ENCODE results near the gene OPA3. TPM values are rescaled to one million over a fixed set of nuclear protein-coding genes. Genes with fewer than 3 reads are reported as not detected.
A peak's percentile ranks its signal among the peaks of the same experiment; 100 is the strongest.

Gene OPA3
- total and polyA plus RNA-seq, 9 donors: 3.2 to 8.6 (median 7.1) TPM

DNA sequence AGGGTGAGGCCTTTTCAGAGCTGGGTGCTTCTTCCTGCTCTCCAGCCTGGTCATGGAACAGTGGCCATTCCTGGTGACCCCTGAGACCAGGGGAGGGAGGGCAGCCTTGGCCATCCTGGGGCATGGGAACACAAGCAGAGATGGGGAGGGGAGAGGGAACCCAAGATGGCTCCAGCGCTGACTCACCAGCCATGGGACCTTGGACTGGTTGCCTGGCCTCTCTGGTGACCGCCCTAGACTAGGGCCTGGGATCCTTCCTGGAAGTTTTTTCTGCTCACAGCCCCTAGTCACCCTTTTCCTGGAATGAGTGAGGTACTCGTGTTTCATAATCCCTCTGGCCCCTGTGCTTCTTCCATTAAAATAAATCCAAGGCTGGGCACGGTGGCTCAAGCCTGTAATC, 3.3 kb upstream of the OPA3 start:
- no peaks in the 10 kb centered on the region for H3K36me3 ChIP-seq (ENCODE audit: control insufficient read depth, insufficient read depth, low read length)

DNA sequence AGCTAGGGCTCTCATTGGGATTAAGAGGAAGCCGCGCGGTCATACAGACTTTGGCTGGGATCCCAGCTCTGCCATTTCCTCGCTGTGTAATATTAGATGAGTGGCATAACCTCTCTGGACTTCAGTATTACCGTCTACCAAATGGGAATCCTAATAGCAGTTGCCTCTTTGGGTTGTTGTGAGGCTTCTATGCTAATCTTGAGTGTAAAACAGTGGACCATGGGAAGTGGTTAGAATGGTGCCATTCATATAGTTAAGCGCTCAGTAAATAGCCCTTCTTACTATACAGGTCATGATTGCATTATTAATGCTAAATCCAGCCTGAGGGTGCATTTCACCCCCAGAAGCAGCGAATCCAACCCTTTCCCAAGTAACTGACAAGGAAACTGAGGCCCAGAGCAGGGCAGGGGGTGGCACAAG, 566 bp upstream of the OPA3 start:
- H3K9me3 ChIP-seq (replicated peaks; ENCODE audit: control insufficient read depth, low read depth, low read length): no peaks in the 10 kb centered on the region
- no peaks in the 10 kb centered on the region for H3K36me3 ChIP-seq (ENCODE audit: control insufficient read depth, insufficient read depth, low read length)
- 4% methylated on average over 4 of the region's 7 CpGs for WGBS (ENCODE audit: insufficient coverage)
- no peaks in the 10 kb centered on the region for H3K27me3 ChIP-seq (ENCODE audit: control insufficient read depth, insufficient read depth, low read length)
- DNase-seq: no peak
- peaks cover 12% of the 10 kb centered on the region for H3K4me1 ChIP-seq (ENCODE audit: control insufficient read depth, insufficient read depth, low read length)
- peak overlapping the region; percentile 83 for H3K4me3 ChIP-seq (ENCODE audit: low read length)
- H3K27ac ChIP-seq (ENCODE audit: low read length): peak overlapping the region; percentile 98

More for the DNA sequence above, 3.3 kb upstream of the OPA3 start:
- no peak overlapping the region for H3K4me3 ChIP-seq (ENCODE audit: low read length)
- peaks cover 21% of the 10 kb centered on the region for H3K27me3 ChIP-seq (ENCODE audit: control insufficient read depth, insufficient read depth, low read length)
- H3K27ac ChIP-seq (ENCODE audit: low read length): no peak overlapping the region
- no peak for DNase-seq
- WGBS (ENCODE audit: insufficient coverage): no CpG with 5 or more reads among the region's 4 CpGs
- H3K9me3 ChIP-seq (replicated peaks; ENCODE audit: control insufficient read depth, low read depth, low read length): no peaks in the 10 kb centered on the region
- H3K4me1 ChIP-seq (ENCODE audit: control insufficient read depth, insufficient read depth, low read length): peaks cover 12% of the 10 kb centered on the region

DNA sequence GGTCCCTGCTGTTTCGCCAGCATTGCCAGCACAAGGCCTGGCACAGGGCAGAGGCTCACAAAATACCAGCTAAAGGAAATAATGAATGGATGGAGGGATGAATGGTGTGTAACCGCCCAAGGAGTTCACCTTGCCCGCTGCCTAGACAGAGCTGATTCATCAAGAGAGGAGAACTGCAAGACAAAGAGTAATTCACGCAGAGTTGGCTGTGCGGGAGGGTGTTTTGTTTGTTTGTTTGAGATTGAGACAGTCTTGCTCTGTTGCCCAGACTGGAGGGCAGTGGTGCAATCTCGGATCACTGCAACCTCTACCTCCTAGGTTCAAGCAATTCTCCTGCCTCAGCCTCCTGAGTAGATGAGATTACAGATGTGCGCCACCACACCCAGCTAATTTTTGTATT, 3.0 kb downstream of the OPA3 start:
- 89% methylated on average over 6 of the region's 7 CpGs for WGBS (ENCODE audit: insufficient coverage)
- Histone ChIP-seq H3K9me3 (replicated peaks; ENCODE audit: control insufficient read depth, low read depth, low read length) (no peaks in the 10 kb centered on the region), H3K4me1 (ENCODE audit: control insufficient read depth, insufficient read depth, low read length) (peaks cover 18% of the 10 kb centered on the region), H3K27me3 (ENCODE audit: control insufficient read depth, insufficient read depth, low read length) (no peaks in the 10 kb centered on the region), H3K4me3 (ENCODE audit: low read length) (no peak overlapping the region), H3K27ac (ENCODE audit: low read length) (no peak overlapping the region), H3K36me3 (ENCODE audit: control insufficient read depth, insufficient read depth, low read length) (no peaks in the 10 kb centered on the region)
- no peak for DNase-seq

DNA sequence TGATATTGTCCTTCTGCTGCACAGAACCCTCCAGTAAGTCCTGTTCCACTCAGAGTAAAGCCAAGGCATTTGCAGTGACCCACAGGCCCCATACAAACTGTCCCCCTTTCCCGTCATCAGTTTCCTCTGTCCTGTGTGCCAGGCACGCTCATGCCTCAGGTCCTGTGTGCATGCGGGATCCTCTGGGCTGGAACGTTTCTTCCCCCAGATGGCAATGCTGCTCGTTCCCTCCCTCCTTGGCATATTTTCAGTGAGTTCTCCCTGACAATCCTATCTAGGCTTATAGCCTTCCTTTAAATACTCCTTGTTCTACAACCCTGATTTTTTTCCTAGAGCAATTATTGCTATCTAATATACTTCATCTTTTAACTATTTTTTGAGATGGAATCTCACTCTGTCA, 5.7 kb downstream of the OPA3 start:
- WGBS (ENCODE audit: insufficient coverage): 63% methylated on average over 5 of the region's 5 CpGs
- no peaks in the 10 kb centered on the region for H3K27me3 ChIP-seq (ENCODE audit: control insufficient read depth, insufficient read depth, low read length)
- no peak overlapping the region for H3K4me3 ChIP-seq (ENCODE audit: low read length)
- no peaks in the 10 kb centered on the region for H3K36me3 ChIP-seq (ENCODE audit: control insufficient read depth, insufficient read depth, low read length)
- no peaks in the 10 kb centered on the region for H3K9me3 ChIP-seq (replicated peaks; ENCODE audit: control insufficient read depth, low read depth, low read length)
- no peak for DNase-seq
- no peak overlapping the region for H3K27ac ChIP-seq (ENCODE audit: low read length)
- H3K4me1 ChIP-seq (ENCODE audit: control insufficient read depth, insufficient read depth, low read length): peaks cover 15% of the 10 kb centered on the region

DNA sequence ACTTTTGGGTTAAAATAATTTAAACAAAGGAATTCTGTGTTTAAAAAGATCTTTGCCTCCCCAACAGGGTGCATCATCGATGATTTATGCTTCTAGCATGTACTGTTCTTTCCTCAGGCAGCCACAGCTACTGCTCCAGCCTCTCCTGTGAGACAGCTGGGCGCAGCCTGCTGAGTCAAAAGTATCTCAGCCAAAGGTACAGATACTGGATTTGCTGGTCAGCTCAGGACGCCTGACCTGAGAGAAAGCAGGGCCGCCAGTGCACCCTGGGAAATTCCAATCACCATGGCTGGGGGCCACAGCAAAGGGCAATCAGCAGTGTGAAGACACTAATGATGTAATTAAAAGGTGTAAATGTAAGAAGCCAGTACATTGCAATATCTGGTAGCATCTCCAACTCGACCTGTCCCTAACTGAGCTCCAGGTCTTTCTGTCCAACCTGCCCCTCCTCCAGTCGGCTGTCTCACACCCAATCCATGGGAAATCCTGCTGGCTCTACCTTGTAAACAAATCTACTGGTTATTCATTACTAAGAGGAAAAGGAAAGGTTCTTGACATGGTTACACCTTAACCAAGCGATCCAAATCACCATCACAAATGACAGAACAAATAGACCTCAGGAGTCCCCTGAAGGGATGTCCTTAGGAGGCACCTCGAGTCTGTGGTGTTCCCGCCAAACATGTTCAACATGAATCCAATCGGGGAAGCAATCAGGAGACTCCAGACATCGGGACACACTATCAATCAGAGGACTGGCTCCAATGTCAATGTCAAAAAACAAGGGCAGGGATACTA, 7.3 kb downstream of the OPA3 start:
- Histone ChIP-seq H3K27ac (ENCODE audit: low read length) (peak overlapping the region; percentile 42), H3K4me1 (ENCODE audit: control insufficient read depth, insufficient read depth, low read length) (peaks cover 9% of the 10 kb centered on the region), H3K36me3 (ENCODE audit: control insufficient read depth, insufficient read depth, low read length) (no peaks in the 10 kb centered on the region), H3K27me3 (ENCODE audit: control insufficient read depth, insufficient read depth, low read length) (no peaks in the 10 kb centered on the region), H3K9me3 (replicated peaks; ENCODE audit: control insufficient read depth, low read depth, low read length) (no peaks in the 10 kb centered on the region), H3K4me3 (ENCODE audit: low read length) (no peak overlapping the region)
- DNase-seq: no peak
- 52% methylated on average over 3 of the region's 11 CpGs for WGBS (ENCODE audit: insufficient coverage)

DNA sequence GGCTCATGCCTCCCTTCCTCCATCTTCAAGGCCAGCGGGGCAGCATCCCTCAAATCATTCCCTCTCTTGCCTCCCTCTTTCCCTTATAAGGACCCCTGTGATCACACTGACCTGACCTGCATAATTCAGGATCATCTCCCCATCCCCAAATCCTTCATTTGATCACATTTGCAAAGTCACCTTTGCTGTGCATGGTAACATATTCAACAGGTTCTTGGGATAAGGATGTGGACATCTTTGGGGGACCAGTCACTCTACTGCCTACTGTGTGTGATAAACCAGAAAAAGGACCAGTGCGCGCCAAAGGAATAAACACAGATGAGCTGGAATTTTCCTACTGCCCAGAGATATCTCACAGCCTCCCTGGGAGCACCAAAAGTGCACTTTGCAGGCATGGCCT, 7.9 kb downstream of the OPA3 start:
- H3K27me3 ChIP-seq (ENCODE audit: control insufficient read depth, insufficient read depth, low read length): no peaks in the 10 kb centered on the region
- no peak for DNase-seq
- no peak overlapping the region for H3K4me3 ChIP-seq (ENCODE audit: low read length)
- 52% methylated on average over 2 of the region's 3 CpGs for WGBS (ENCODE audit: insufficient coverage)
- peaks cover 9% of the 10 kb centered on the region for H3K4me1 ChIP-seq (ENCODE audit: control insufficient read depth, insufficient read depth, low read length)
- no peaks in the 10 kb centered on the region for H3K9me3 ChIP-seq (replicated peaks; ENCODE audit: control insufficient read depth, low read depth, low read length)
- H3K27ac ChIP-seq (ENCODE audit: low read length): no peak overlapping the region
- H3K36me3 ChIP-seq (ENCODE audit: control insufficient read depth, insufficient read depth, low read length): no peaks in the 10 kb centered on the region

DNA sequence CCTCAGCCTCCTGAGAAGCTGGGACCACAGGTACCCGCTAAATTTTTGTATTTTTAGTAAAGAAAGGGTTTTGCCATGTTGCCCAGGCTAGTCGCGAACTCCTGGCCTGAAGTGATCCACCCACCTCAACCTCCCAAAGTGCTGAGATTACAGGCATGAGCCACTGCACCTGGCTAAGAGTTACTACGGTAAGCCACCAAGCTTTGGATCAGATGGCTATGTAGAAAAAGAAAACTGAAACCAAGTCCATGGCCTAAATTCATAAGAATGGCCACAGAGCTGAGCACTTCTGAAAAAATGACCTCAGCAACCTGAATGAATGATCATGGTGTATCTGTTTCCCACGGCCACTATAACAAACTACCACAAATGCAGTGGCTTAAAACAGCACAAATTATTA, 9.4 kb downstream of the OPA3 start:
- Histone ChIP-seq H3K4me3 (ENCODE audit: low read length) (no peak overlapping the region), H3K4me1 (ENCODE audit: control insufficient read depth, insufficient read depth, low read length) (peaks cover 11% of the 10 kb centered on the region), H3K9me3 (replicated peaks; ENCODE audit: control insufficient read depth, low read depth, low read length) (peaks cover 2% of the 10 kb centered on the region), H3K27ac (ENCODE audit: low read length) (no peak overlapping the region), H3K27me3 (ENCODE audit: control insufficient read depth, insufficient read depth, low read length) (no peaks in the 10 kb centered on the region), H3K36me3 (ENCODE audit: control insufficient read depth, insufficient read depth, low read length) (no peaks in the 10 kb centered on the region)
- WGBS (ENCODE audit: insufficient coverage): 80% methylated on average over 1 of the region's 5 CpGs
- no peak for DNase-seq

DNA sequence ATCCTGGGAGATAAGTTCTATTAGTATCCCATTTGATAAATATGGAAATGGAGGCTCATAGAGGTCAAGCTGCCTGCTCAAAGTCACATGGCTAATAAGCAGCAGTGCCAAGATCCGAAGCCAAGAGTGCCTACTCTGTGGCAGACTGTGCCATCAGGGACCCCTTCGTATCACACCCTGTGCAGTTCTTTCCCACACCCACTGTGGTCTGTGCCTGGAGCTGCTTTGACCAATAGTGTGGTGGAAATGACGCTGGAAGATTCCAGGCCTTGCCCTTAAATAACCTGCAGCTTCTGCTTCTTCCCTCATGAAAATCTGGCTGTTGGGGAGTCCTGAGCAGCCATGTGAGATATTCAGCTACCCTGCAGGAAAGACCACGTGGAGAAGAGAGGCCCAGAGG, 10.1 kb downstream of the OPA3 start:
- Histone ChIP-seq H3K4me3 (ENCODE audit: low read length) (no peak overlapping the region), H3K9me3 (replicated peaks; ENCODE audit: control insufficient read depth, low read depth, low read length) (peaks cover 2% of the 10 kb centered on the region), H3K27me3 (ENCODE audit: control insufficient read depth, insufficient read depth, low read length) (no peaks in the 10 kb centered on the region), H3K27ac (ENCODE audit: low read length) (no peak overlapping the region), H3K36me3 (ENCODE audit: control insufficient read depth, insufficient read depth, low read length) (no peaks in the 10 kb centered on the region), H3K4me1 (ENCODE audit: control insufficient read depth, insufficient read depth, low read length) (peaks cover 11% of the 10 kb centered on the region)
- WGBS (ENCODE audit: insufficient coverage): 67% methylated on average over 2 of the region's 4 CpGs
- no peak for DNase-seq

DNA sequence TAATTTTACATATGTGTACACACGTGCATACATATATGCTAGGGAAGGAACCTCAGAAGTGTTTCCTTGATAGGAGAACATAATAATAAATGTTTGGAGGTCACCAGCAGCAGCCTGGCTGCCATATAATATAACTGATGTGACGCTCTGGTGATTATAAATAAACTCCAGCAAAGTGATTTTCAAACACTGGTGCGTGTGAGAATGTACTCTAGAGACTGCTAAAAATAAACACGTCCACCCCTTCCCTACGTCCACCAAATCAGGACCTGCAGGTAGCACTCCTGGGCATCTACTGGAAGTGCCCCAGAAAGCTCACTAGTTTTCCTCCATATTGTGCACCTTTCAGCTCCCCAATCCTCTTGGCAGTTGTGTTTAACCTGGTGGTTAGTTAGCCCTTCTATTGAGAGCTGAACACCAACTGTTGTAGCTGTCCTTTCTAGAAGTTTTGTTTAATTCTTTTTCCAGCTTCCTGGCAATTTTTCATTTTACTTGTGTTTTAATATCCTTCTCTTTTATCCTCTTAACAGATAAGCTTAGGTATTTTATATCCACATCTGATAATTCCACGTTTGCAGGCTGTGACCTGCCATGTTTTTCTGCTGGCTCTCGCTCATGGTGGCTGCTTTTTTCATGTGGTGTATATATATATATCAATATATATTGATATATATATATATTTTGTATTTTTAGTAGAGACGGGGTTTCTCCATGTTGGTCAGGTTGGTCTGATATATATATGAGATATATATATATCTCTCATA, 13.0 kb downstream of the OPA3 start:
- Histone ChIP-seq H3K27ac (ENCODE audit: low read length) (peak overlapping the region; percentile 47), H3K27me3 (ENCODE audit: control insufficient read depth, insufficient read depth, low read length) (no peaks in the 10 kb centered on the region), H3K4me3 (ENCODE audit: low read length) (no peak overlapping the region), H3K36me3 (ENCODE audit: control insufficient read depth, insufficient read depth, low read length) (no peaks in the 10 kb centered on the region), H3K9me3 (replicated peaks; ENCODE audit: control insufficient read depth, low read depth, low read length) (peaks cover 2% of the 10 kb centered on the region), H3K4me1 (ENCODE audit: control insufficient read depth, insufficient read depth, low read length) (peaks cover 9% of the 10 kb centered on the region)
- whole genome bisulfite sequencing (ENCODE audit: insufficient coverage): no CpG with 5 or more reads among the region's 8 CpGs
- DNase-seq: no peak

DNA sequence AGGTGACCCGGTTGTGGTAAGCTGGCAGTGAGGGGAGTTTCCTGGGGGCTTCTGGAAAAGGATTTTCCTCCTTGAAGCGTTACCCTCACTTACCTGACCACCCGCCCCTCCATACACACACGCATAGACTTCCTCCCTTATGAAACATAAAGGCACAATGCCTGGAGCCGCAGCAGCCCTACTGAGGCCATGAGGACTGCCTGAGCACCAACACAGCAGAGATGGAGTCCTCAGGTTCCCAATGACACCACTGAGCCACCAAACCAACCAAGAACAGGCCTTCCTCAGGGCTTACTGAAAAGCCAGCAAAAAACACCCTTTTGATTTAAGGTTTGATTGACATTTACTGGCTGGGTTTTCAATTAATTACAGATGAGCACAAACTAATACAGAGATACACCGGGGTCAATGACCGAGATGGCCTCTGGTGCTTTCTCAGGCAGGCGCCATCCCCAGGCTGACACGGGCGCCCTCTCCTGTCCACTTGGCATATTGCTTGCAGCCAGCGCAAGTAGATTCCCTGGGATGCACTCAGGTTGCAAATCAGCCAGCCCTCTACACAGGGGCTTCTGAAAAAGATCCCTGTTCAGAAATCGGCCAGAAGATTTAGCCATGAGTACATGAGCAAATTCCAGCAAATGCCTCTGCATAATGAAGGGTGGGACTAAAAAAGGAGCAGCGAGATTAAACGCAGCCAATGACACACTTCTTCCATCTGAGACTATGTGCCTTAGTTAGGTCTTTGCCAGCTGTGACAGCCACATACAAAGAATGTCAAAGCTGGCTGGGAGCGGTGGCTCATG, 14.8 kb downstream of the OPA3 start:
- DNase-seq: no peak
- peaks cover 9% of the 10 kb centered on the region for H3K4me1 ChIP-seq (ENCODE audit: control insufficient read depth, insufficient read depth, low read length)
- no peak overlapping the region for H3K27ac ChIP-seq (ENCODE audit: low read length)
- no peak overlapping the region for H3K4me3 ChIP-seq (ENCODE audit: low read length)
- no peaks in the 10 kb centered on the region for H3K36me3 ChIP-seq (ENCODE audit: control insufficient read depth, insufficient read depth, low read length)
- 12% methylated on average over 5 of the region's 15 CpGs for WGBS (ENCODE audit: insufficient coverage)
- H3K27me3 ChIP-seq (ENCODE audit: control insufficient read depth, insufficient read depth, low read length): no peaks in the 10 kb centered on the region
- peaks cover 2% of the 10 kb centered on the region for H3K9me3 ChIP-seq (replicated peaks; ENCODE audit: control insufficient read depth, low read depth, low read length)
